GM12878 (cell line): ENCODE measurements around the gene ABCB10. TPM values are rescaled to one million over a fixed set of nuclear protein-coding genes. Genes with fewer than 3 reads are reported as not detected.

Experiments
- ATAC-seq: fragments of 200-7000 bp; cut with Tn5 transposase; 3 replicates; pipeline ENCODE4 v1.9.1; 2020; ENCODE audit warnings: mild to moderate bottlenecking, moderate library complexity
- BruUV-seq: library from RNA; stranded (reverse); fragments of 400-500 nt; replicated peaks from 2 replicates; lab custom pipeline; 2021; lab: Mats Ljungman, UMichigan
- CTCF ChIA-PET: fragments of 300-600 bp; sonication (Branson Sonifier 250); formaldehyde crosslinking; extraction: SDS; loops from one replicate; lab custom pipeline; 2021; ENCODE audit warnings: inconsistent platforms; lab: Yijun Ruan, JAX
- POLR2A ChIA-PET: fragments of 350-600 bp; formaldehyde crosslinking; extraction: SDS; loops from one replicate; lab custom pipeline; 2021; ENCODE audit warnings: inconsistent platforms; lab: Charles Lee
- RAD21 ChIA-PET: fragments of 300-600 bp; sonication (Branson Sonifier 250); formaldehyde crosslinking; loops from one replicate; lab custom pipeline; 2023; ENCODE audit warnings: antibody characterized with exemption; ENCODE audit not compliant: unreplicated experiment; lab: Charles Lee
- SMC1A ChIA-PET: fragments of 300-600 bp; sonication (Branson Sonifier 250); formaldehyde crosslinking; loops from one replicate; lab custom pipeline; 2023; ENCODE audit not compliant: unreplicated experiment, uncharacterized antibody; lab: Charles Lee
- DNase-seq: peaks from one replicate; pipeline ENCODE4 v3.0.0-alpha.2; 2011; ENCODE audit warnings: low read depth, low spot score
- FAIRE-seq: peaks from 3 replicates; lab custom pipeline; 2011; peaks lifted over from hg19 to GRCh38; lab: Jason Lieb, UNC
- H2AFZ ChIP-seq: 2 replicates; pipeline ENCODE4 v1.6.0; 2011; ENCODE audit warnings: low read depth, low read length, control low read depth; ENCODE audit not compliant: control insufficient read depth
- H3K27ac ChIP-seq: 2 replicates; pipeline ENCODE4 v1.5.1; 2011; ENCODE audit warnings: control low read depth; ENCODE audit not compliant: control insufficient read depth, insufficient read depth
- H3K27me3 ChIP-seq, 2 experiments: replicated peaks in 1 of 2; 2 replicates each; pipeline versions ENCODE4 v1.6.0 to v1.6.1; 2011; ENCODE audit warnings: low read length in 1 of 2; ENCODE audit not compliant: control insufficient read depth in 2 of 2, insufficient read depth in 2 of 2
- H3K36me3 ChIP-seq, 2 experiments: 2 replicates each; pipeline ENCODE4 v1.5.1; 2011; ENCODE audit warnings: low read length in 1 of 2; ENCODE audit not compliant: control insufficient read depth in 2 of 2, insufficient read depth in 2 of 2
- H3K4me1 ChIP-seq: 2 replicates; pipeline ENCODE4 v1.6.1; 2011; ENCODE audit warnings: mild to moderate bottlenecking, low read length, moderate library complexity, mixed read lengths; ENCODE audit not compliant: control insufficient read depth, insufficient read depth
- H3K4me2 ChIP-seq: 2 replicates; pipeline ENCODE4 v1.6.0; 2011; ENCODE audit warnings: control low read depth; ENCODE audit not compliant: control insufficient read depth, insufficient read depth
- H3K4me3 ChIP-seq: fragments of 200-600 bp; sonication (generic); 2 replicates; pipeline ENCODE4 v1.5.1; 2016
- H3K79me2 ChIP-seq: 2 replicates; pipeline ENCODE4 v1.6.0; 2011; ENCODE audit warnings: low read length; ENCODE audit not compliant: control insufficient read depth, insufficient read depth
- H3K9ac ChIP-seq: 2 replicates; pipeline ENCODE4 v1.8.0; 2011; ENCODE audit warnings: low read length, control low read depth, mixed read lengths; ENCODE audit not compliant: control insufficient read depth, insufficient read depth
- H3K9me3 ChIP-seq: replicated peaks from 3 replicates; pipeline ENCODE4 v1.5.1; 2011; ENCODE audit warnings: mild to moderate bottlenecking, low read length; ENCODE audit not compliant: control insufficient read depth, insufficient read depth
- H4K20me1 ChIP-seq: 2 replicates; pipeline ENCODE4 v1.6.0; 2011; ENCODE audit not compliant: control insufficient read depth, insufficient read depth
- CEBPZ ChIP-seq: fragments of 150-350 bp; IDR thresholded peaks from 2 replicates; pipeline ENCODE4 v1.6.1; 2016; ENCODE audit warnings: low read depth, low read length
- E4F1 ChIP-seq: fragments of 450-650 bp; IDR thresholded peaks from 2 replicates; pipeline ENCODE4 v1.6.1; 2018; ENCODE audit warnings: borderline replicate concordance, mild to moderate bottlenecking; ENCODE audit not compliant: partially characterized antibody
- EGR1 ChIP-seq, 2 experiments: IDR thresholded peaks; 1 replicate in 1 of 2; 2 replicates in 1 of 2; pipeline ENCODE4 v1.6.1; 2011 to 2012; ENCODE audit warnings: low read depth in 2 of 2, low read length in 2 of 2, borderline replicate concordance in 1 of 2, mild to moderate bottlenecking in 1 of 2, moderate library complexity in 1 of 2
- NR2C2 ChIP-seq: IDR thresholded peaks from 2 replicates; pipeline ENCODE4 v1.6.1; 2011; ENCODE audit warnings: borderline replicate concordance, low read depth; ENCODE audit not compliant: control insufficient read depth, insufficient read length
- PML ChIP-seq: IDR thresholded peaks from 2 replicates; pipeline ENCODE4 v1.6.1; 2012; ENCODE audit warnings: low read length, inconsistent platforms
- SIN3A ChIP-seq: IDR thresholded peaks from 2 replicates; pipeline ENCODE4 v1.6.1; 2012; ENCODE audit warnings: low read depth, low read length, improper control_type of control experiment
- WGBS: methylation state at CpG from one replicate; pipeline ENCODE4 v1.1.6; 2016; ENCODE audit warnings: low lambda C conversion rate; ENCODE audit not compliant: insufficient replicate concordance, insufficient coverage; ENCODE audit errors: missing lambda C conversion rate; 5-methylcytosine and 5-hydroxymethylcytosine counted together
- in situ Hi-C: fragments of 300-500 bp; cut with MboI; formaldehyde crosslinking; loops from 9 replicates; pipeline ENCODE4 v1.14.3; 2018; ENCODE audit warnings: mixed read lengths
- intact Hi-C: fragments of 100-400 bp; cut with micrococcal nuclease; formaldehyde crosslinking; loops from one replicate; pipeline ENCODE4 v1.14.2; 2022; ENCODE audit not compliant: unreplicated experiment
- polyA plus RNA-seq, 11 experiments: library from polyadenylated mRNA; depleted of rRNA in 4 of 11; unstranded in 6 of 11; stranded (reverse) in 5 of 11; fragments of >200 nt; fragmentation: Nextera tagmentation in 4 of 11; fragmentation: Illumina TruSeq in 1 of 11; extraction: Ambion mirVana in 4 of 11; extraction: Trizol in 1 of 11; gene quantifications; 1 replicate in 1 of 11; 2 replicates in 10 of 11; pipeline versions ENCODE4 v1.2.1 to v1.2.3, GENCODE V29; 2011 to 2016; ENCODE audit warnings: inconsistent platforms in 2 of 11, missing spikeins in 2 of 11, low read depth in 1 of 11
- total RNA-seq, 4 experiments: library from RNA; depleted of rRNA in 3 of 4; stranded (reverse); fragments of >200 nt in 3 of 4; fragmentation: Illumina TruSeq in 1 of 4; extraction: Trizol in 1 of 4; gene quantifications; 2 replicates each; pipeline versions ENCODE4 v1.2.1 to v1.2.3, GENCODE V29; 2013 to 2021
- TF ChIP-seq, protein P1 (sequence below): IDR thresholded peaks from 2 replicates; pipeline ENCODE4 v1.6.1; 2012; ENCODE audit warnings: low read depth, low read length, improper control_type of control experiment
- TF ChIP-seq, protein P2 (sequence below): IDR thresholded peaks from 2 replicates; pipeline ENCODE4 v1.6.1; 2011; ENCODE audit warnings: borderline replicate concordance, low read depth, mild to moderate bottlenecking, moderate library complexity, low read length; ENCODE audit not compliant: insufficient read depth, poor library complexity, severe bottlenecking

ABCB10 gene
- total and polyA plus RNA-seq, 10 of the 15 experiments (the other 5 are each of a cell fraction or from before 2014, with no cell fraction given): 8.0 to 30.5 (median 16.7) TPM

DNA sequence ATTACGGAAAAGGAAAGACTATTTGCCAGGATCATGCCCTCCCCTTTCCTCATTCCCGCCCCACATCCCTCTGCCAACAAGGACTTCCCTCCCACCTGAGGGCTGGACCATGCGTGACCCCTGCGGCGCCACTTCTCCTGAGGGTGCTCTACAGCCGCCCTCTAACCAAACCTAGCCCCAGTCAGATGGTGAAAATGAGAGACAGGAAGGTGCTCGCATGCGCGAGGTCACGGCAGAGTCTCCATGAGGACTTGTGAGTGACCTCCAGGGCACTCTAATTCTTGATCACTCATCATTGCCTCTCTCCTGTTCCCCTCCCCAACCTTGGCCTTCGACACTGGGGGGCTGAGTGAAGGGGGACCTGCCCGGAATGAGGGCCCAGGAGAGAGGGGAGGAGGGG lies 35.3 kb upstream of the ABCB10 start:
- no peak for FAIRE-seq
- DNase-seq: no peak
- ATAC-seq: no peak
- in situ Hi-C loops (no loop called here), intact Hi-C loops (no loop called here)
- no TSS peak for BruUV-seq
- Histone ChIP-seq H3K4me2 (no peak overlapping the region), H3K79me2 (no peaks in the 10 kb centered on the region), H3K4me3 (no peak overlapping the region), H3K4me1 (no peaks in the 10 kb centered on the region), H4K20me1 (no peaks in the 10 kb centered on the region), H3K27me3 (no peaks in the 10 kb centered on the region), H3K27ac (no peak overlapping the region), H3K36me3 (peaks cover 11 to 15% of the 10 kb centered on the region in 2 experiments), H3K9ac (no peak overlapping the region), H3K9me3 (no peaks in the 10 kb centered on the region), H2AFZ (no peak overlapping the region)
- ChIA-PET POLR2A (no interaction called here), RAD21 (no interaction called here), SMC1A (no interaction called here), CTCF (no interaction called here)
- 92% methylated on average over 12 of the region's 12 CpGs for whole genome bisulfite sequencing
- no peak for TF ChIP-seq E4F1
- no peak for TF ChIP-seq EGR1 (IDR thresholded peaks at IDR 0.05; ENCODE audit: borderline replicate concordance in 1 of 2, low read depth in 2 of 2, low read length in 2 of 2)
- no peak for TF ChIP-seq PML
- no peak for TF ChIP-seq SIN3A

DNA sequence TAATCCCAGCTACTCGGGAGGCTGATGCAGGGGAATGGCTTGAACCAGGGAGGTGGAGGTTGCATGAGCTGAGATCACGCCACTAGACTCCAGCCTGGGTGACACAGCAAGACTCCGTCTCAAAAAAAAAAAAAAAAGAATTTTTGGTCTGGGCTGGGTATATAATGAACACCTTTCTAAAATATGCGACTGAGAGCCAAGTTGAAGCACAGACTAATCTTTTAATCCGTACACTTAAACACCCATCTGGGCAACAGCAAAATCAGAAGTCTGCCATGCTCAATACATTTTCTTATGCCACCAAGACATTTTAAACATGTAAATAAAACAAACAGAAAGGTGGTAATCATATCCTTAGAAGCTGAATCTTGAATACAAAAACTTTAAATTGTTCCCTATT lies 31.6 kb upstream of the ABCB10 start:
- POLR2A ChIA-PET: no interaction called here
- no peak overlapping the region for H2AFZ ChIP-seq
- no peak overlapping the region for H3K27ac ChIP-seq
- intact Hi-C loops (no loop called here), in situ Hi-C loops (no loop called here)
- RAD21 ChIA-PET: no interaction called here
- no peak overlapping the region for H3K9ac ChIP-seq
- FAIRE-seq (no peak), DNase-seq (no peak), ATAC-seq (no peak)
- H3K27me3 ChIP-seq: no peaks in the 10 kb centered on the region
- no peak overlapping the region for H3K4me2 ChIP-seq
- CTCF ChIA-PET: no interaction called here
- peaks cover 9 to 11% of the 10 kb centered on the region in 2 experiments for H3K36me3 ChIP-seq
- whole genome bisulfite sequencing: 89% methylated on average over 5 of the region's 5 CpGs
- SMC1A ChIA-PET: no interaction called here
- H4K20me1 ChIP-seq: no peaks in the 10 kb centered on the region
- no peaks in the 10 kb centered on the region for H3K79me2 ChIP-seq
- H3K9me3 ChIP-seq: no peaks in the 10 kb centered on the region
- no TSS peak for BruUV-seq
- H3K4me3 ChIP-seq: no peak overlapping the region
- H3K4me1 ChIP-seq: no peaks in the 10 kb centered on the region
- TF ChIP-seq, protein P1, sequence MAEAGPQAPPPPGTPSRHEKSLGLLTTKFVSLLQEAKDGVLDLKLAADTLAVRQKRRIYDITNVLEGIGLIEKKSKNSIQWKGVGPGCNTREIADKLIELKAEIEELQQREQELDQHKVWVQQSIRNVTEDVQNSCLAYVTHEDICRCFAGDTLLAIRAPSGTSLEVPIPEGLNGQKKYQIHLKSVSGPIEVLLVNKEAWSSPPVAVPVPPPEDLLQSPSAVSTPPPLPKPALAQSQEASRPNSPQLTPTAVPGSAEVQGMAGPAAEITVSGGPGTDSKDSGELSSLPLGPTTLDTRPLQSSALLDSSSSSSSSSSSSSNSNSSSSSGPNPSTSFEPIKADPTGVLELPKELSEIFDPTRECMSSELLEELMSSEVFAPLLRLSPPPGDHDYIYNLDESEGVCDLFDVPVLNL: no peak
- TF ChIP-seq, protein P2, sequence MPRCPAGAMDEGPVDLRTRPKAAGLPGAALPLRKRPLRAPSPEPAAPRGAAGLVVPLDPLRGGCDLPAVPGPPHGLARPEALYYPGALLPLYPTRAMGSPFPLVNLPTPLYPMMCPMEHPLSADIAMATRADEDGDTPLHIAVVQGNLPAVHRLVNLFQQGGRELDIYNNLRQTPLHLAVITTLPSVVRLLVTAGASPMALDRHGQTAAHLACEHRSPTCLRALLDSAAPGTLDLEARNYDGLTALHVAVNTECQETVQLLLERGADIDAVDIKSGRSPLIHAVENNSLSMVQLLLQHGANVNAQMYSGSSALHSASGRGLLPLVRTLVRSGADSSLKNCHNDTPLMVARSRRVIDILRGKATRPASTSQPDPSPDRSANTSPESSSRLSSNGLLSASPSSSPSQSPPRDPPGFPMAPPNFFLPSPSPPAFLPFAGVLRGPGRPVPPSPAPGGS: no peak
- TF ChIP-seq CEBPZ (no peak), NR2C2 (no peak)
